GM11168 (cell line): Measurements from ENCODE around the gene PREB.

Source experiments
- in situ Hi-C: fragments of 300-500 bp; cut with MboI; formaldehyde crosslinking; loops from one replicate; pipeline ENCODE4 v1.12.0; 2022; ENCODE audit warnings: low sequenced_read_pairs; ENCODE audit not compliant: unreplicated experiment

PREB gene

DNA sequence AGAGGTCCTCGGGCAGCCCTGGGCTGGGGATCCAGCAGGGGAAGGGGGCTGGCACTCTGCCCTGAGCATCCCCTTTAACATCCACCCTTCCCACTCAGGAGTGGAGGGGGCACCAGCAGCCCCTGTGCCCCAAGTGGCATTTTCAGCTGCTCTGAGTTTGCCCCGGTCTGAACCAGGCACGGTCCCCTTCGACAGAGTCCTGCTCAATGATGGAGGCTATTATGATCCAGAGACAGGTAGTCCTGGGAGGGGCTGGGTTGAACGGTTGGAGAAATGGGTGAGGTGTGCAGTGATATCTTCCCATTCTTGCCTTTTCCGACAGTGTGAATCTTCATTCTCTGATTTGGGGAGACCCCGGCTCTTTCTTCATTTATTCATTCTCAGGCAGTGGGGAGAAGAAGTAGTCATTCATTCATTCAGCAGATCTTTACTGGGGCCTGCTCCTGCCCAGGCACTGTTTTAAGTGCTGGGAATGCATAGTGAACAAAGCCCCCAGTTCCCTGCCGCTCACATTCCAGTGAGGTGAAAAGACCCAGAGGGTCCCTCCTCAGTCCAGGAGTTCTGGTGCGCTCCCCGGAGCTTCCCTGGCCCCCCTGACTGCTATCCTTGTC is 49.3 kb downstream of the PREB start:
- in situ Hi-C loops: no loop called here

DNA sequence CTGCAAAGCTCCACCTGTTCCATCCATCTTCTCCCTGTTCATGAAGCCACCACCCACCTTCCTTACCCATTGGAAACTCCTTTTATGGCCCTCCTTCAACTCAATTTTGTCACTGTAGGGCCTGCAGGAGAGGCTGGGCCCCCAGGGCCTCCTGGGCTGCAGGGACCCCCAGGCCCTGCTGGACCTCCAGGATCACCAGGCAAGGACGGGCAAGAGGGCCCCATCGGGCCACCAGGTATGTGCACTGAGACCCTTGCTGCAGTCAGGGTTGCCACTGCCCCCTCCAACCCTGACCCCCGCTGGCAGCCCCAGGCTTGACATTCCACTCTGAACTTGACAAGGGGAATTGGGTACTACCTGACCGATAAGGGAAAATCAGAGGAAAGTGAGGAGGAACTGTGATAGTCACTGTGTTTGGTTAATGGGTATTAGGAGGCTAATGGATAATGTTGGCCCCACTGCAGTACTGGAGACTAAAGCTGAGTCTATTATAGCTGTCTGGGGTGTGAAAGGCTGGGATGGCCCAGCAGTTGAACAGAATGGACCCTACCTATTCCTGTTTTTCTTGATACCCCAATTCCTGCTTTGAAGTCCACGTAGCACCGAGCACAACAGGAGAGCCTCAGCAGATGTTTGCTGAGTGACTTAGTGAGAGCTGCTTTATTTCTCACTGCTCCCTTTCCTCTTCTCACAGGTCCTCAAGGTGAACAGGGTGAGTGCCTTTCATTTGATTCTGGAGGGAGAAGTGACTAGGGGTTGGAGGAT is 50.0 kb downstream of the PREB start:
- in situ Hi-C loops: no loop called here

GRCh38 chr2:27083410-27084296 is 50.8 kb downstream of the PREB start:
- in situ Hi-C loops: no loop called here

GRCh38 chr2:27082773-27083409 is 51.5 kb downstream of the PREB start:
- in situ Hi-C loops: no loop called here

- in situ Hi-C loops: no loop called here
Measured at GRCh38 chr2:27081984-27082772, 52.3 kb downstream of the PREB start.
